NCI-H187 (cell line): Measurements from ENCODE around the gene SH3GLB2.
"Not testable (repeated sequence)": the region's sequence is repeated elsewhere in the genome, so short reads cannot be mapped to it uniquely, and the experiment has no call there.

Source experiments
- DNase-seq, 2 experiments: peaks; one replicate each; lab custom pipeline; 2025; lab: John Stamatoyannopoulos, UW

The SH3GLB2 gene

GRCh38 chr9:129014608-129015007, 13.5 kb downstream of the SH3GLB2 start:
- DNase-seq, result no peak

DNA sequence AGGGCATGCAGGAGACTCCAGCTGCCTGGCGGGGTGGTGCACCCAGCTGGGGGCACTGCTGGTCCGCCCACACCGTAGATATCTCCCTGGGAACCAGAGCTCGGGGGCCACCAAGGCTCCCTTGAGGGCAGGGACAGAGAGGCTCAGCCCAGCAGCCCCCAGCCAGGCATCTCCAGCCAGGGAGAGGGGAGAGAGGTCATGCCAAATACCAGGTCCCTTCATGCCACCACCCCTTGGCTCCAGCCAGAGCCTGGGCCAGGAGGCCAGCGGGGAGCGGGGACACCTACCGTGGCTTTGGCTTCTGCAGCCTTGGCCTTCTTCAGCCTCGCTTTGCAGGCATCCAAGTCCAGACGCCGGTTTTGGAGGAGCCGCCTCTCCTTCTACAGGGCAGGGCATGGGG, 14.0 kb downstream of the SH3GLB2 start:
- no peak for DNase-seq

DNA sequence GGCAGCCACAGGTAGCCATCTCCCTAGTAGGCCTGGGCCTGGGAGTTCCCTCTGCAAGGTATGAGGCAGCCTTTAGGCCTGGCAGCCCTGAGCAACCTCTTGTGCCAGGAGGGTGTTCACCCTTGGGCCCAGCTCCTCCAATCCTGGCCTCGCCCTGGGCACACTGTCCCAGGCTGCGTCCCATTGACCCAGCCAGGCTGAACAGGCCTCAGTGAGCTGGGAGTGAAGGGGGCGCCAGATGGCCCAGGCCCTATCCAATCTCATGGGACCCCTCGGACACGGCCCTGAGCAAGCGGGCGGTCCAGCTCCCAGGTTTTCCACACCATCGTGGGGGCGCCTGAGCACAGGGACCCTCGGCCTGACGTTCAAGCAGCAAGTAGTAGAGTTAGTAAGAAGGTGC, 14.5 kb downstream of the SH3GLB2 start:
- no peak for DNase-seq

DNA sequence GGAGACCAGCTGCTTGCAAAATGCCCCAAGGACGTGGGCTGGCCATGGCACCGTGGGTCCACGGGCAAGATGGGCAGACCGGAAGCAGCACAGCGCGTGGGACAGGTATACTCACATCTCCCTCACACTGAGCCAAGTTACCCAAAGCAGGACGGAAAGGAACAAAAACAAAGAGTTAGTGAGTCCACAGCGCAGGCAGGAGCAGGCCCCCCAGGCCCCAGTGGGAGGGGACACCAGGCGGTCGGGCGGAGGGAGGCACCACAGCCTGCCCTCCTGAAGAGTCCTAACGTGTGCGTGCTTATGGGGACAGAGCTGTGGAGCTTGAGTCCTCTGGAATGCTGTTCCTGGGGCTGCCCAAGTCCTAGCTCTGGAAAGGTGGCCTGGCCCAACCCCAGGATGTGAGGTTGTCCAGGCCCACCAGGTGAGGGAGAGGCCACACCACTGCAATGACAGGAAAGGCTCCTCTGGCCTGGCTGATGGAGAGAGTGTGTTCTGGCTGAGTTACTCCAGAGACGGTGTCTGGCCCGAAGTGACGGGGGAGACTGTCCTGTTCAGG, 15.2 kb downstream of the SH3GLB2 start:
- DNase-seq, result no peak

GRCh38 chr9:129012343-129012742, 15.8 kb downstream of the SH3GLB2 start:
- DNase-seq, result no peak

- no peak for DNase-seq
Observed at GRCh38 chr9:129011761-129012181, 16.4 kb downstream of the SH3GLB2 start.

DNA sequence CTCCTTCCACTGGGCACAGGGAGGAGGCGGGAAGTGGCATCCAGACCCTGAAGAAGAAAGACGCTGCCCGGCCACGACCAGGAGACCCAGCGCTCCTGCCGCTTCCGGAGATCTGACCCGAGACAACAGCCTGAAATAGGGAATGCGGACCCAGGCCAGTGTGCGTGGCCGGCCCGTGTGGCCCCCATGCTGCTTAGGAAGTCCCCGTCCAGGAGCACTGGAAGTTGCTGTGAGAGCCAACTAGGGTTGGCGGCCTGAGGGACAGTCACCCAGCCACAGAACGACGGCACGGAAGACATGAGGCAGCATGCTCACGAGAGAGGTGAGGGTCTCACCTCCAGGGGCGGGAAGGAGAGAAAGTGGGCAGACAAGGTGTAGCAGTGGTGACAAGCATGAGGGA, 17.0 kb downstream of the SH3GLB2 start:
- no peak for DNase-seq

DNA sequence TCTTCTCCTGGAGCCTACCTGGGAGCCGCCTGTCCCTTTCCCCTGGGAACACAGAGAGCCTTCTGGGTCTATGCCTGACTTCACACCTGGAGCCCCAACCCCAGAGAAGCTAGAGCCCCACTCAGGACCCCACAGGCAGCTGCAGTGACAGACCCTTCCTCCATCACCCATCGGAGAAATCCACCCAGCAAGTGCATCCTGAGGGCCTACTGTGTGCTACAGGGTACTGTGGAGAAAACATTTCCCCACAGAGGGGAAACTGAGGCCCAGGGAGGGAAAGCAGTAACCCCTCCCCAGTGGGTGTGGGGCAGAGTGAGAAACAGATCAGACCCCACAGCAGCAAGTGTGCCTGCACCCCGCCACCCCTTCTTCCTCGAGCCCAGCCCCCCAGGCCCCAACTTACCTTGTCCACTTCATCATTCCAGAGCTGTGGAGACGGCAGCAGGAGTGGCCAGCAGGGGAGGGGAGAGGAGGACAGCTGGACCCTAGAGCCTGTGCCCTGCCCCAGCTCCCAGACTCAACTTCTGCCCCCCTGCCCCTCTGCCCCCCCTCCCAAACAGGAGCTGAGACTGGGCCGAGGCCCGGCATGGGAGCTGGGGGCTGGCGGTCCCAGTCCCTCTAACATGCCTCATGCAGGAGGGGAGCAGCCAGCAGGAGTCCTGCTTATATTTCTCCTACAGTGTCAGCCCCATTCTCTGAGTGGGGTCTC, 17.7 kb downstream of the SH3GLB2 start:
- no peak for DNase-seq

- DNase-seq, result no peak
Observed at GRCh38 chr9:129009584-129010141, 18.5 kb downstream of the SH3GLB2 start.

DNA sequence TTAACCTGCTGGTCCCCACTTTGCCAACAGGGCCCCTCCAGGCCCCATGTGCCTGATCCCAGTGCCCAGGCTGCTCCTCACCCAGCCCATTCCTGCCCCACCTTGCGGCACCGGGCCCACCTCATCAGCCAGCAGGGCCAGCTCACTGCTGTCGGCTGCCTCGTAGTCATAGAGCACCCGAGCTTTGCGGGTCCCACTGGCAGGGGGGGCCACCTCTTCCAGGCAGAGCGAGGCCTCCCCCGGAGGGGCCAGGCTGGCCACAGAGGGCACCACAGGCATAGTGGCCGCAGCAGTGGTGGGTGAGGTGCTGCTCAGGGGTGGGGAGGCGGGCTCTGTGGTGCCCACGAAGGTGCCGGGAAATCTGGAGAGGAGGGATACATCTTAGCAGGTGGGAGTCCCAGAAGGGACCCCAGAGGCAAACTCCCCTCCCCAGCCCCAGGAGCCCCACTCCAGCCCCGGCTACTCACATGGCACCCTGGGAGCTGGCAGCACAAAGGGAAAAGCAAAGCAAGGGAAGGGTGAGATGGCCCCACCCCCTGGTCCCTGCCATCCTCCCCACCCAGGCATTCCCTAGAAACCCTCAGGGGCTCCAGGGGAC, 19.0 kb downstream of the SH3GLB2 start:
- DNase-seq, result no peak

DNA sequence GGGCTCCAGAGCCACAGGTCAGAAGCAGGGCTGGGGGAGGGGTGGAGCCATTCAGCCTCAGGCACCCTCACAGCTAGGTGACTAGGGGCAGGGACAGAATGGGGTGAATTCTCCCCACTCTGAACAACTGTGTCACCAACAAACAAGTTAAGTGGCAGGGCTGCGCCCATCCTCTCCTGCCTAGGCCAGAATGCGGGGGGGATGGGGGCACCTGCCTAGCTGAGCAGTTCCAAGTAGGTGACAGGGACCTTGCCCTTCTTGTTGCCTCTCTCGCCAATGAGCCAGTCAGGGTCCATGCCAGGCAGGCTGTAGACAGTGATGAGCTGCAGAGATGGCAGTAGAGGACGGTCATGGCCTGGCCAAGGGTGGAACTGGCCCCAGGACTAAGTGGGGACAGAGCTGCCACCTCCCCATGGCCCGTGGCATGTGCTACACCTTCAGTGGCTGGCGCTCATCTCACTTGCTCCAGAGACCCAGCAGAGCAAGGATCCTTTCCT, 19.6 kb downstream of the SH3GLB2 start:
- no peak for DNase-seq

- DNase-seq, result no peak
Observed at GRCh38 chr9:129007766-129008468, 20.2 kb downstream of the SH3GLB2 start.

GRCh38 chr9:129007035-129007765, 20.9 kb downstream of the SH3GLB2 start:
- no peak for DNase-seq

- no peak for DNase-seq
Observed at GRCh38 chr9:129006328-129007034, 21.6 kb downstream of the SH3GLB2 start.

DNA sequence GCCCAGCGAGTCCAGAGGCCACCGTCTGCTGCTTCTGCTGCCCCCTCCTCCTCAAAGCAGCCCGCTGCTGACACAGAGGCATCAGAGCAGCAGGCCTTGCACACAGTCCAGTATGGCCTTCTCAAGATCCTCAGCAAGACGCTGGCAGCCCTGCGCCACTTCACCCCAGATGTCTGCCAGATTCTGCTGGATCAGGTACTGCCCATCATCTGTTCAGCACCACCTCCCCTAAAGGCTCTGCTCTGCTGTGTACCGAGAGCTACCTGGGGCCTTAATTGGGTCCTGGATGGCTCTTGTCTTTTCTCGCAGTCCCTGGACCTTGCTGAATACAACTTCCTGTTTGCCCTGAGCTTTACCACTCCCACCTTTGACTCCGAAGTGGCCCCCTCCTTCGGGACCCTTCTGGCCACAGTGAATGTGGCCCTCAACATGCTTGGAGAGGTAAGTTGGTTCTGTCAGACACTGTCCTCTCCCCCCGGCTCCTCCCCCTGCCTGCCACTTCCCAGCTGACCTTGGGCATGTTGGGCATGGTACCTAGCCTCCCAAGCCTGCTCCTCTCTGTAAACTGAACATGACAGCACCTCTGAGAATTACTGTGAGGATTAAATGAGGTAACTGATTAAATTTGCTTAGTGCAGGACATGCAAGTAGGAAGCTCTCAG, 22.7 kb downstream of the SH3GLB2 start:
- DNase-seq, result no peak

DNA sequence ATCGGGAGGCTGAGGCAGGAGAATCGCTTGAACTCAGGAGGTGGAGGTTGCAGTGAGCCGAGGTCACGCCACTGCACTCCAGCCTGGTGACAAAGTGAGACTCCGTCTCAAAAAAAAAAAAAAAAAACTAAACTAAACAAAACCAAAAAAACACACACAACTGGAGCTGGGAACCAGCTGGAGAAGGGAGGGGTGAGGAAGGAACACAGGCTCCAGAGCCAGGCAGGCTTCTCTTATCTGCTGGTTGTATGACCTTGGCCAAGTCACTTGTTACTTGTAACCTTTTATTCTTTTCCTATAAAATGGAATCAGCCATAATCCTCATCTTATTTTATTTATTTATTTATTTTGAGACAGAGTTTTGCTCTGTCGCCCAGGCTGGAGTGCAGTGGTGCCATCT, 24.0 kb downstream of the SH3GLB2 start:
- not testable (repeated sequence) for DNase-seq

DNA sequence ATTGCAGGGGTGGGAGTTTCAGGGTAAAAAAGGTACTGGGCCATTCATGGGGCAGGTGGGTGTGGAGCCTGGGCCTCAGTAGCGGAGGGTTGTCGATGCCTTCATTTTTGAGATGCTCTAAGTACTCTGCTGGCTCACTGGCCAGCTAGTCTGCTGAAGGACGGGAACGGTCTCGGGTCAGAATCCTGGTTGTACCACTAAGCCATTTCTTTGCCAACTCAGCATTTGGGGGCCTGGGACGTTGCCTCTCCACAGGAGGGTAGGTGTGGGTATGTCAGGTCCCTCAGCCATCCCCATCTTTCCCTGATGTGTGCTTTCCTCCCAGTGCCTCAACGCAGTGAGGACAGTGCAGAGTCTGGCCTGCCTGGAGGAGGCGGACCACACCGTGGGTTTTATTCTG, 25.1 kb downstream of the SH3GLB2 start:
- DNase-seq, result no peak

DNA sequence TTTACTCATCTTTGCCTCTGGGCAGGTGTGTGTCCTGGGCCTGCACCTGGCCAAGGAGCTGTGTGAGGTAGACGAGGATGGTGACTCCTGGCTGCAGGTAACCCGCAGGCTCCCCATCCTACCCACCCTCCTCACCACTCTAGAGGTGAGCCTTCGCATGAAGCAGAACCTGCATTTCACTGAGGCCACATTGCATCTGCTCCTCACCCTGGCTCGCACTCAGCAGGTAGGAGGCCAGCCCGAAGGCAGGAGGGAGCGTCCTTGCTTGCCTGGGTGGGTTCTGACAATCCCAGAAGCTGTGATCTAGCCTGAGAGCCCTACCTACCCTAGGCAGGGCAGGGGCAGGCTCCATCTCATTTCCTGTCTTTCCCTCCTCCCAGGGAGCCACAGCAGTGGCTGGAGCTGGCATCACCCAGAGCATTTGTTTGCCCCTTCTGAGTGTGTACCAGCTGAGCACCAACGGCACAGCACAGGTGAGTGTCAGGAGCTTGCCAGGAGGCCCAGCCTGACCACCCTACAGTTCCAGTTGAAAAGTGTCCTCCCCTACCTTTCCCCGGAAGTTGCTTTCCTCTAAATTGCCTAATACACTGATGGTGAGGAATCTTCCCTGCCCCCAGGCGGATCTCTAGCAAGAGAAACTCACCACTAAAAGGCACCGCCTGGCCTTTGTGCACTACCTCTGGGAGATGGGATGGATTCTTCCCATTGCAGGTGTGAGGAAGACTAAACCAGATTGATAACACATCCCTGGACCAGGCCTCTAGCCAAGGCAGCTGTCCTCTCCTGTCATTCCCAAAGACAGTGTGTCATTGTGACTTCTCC, 26.4 kb downstream of the SH3GLB2 start:
- DNase-seq, result no peak

GRCh38 chr9:128999581-129000206, 28.4 kb downstream of the SH3GLB2 start:
- DNase-seq, result no peak
